Neuronal stem cell (in vitro differentiated cells): ENCODE data around the gene POLR1D.

Source experiments
- DNase-seq: peaks from one replicate; pipeline ENCODE4 v3.0.0-alpha.2; 2013; ENCODE audit warnings: low spot score
- H2AFZ ChIP-seq: one replicate; pipeline ENCODE4 v1.6.1; 2013; ENCODE audit warnings: mild to moderate bottlenecking, low read length, inconsistent platforms
- H2AK5ac ChIP-seq: 2 replicates; pipeline ENCODE4 v1.6.1; 2013; ENCODE audit warnings: low read depth, mild to moderate bottlenecking, inconsistent platforms, low read length, moderate library complexity, mixed read lengths
- H2BK120ac ChIP-seq: 2 replicates; pipeline ENCODE4 v1.6.1; 2013; ENCODE audit warnings: low read depth, mild to moderate bottlenecking, inconsistent platforms, low read length, moderate library complexity, mixed read lengths
- H2BK12ac ChIP-seq: one replicate; pipeline ENCODE4 v1.6.1; 2013; ENCODE audit warnings: low read length, inconsistent platforms
- H2BK15ac ChIP-seq: 2 replicates; pipeline ENCODE4 v1.6.1; 2013; ENCODE audit warnings: mild to moderate bottlenecking, low read length, inconsistent platforms, mixed read lengths
- H2BK5ac ChIP-seq: one replicate; pipeline ENCODE4 v1.6.1; 2013; ENCODE audit warnings: inconsistent platforms, mild to moderate bottlenecking, low read length, moderate library complexity
- H3K14ac ChIP-seq: one replicate; pipeline ENCODE4 v1.6.1; 2013; ENCODE audit warnings: low read length, inconsistent platforms
- H3K18ac ChIP-seq: 2 replicates; pipeline ENCODE4 v1.6.1; 2013; ENCODE audit warnings: low read length, inconsistent platforms
- H3K23ac ChIP-seq: 2 replicates; pipeline ENCODE4 v1.6.1; 2013; ENCODE audit warnings: low read depth, mild to moderate bottlenecking, mixed read lengths, low read length, inconsistent platforms; ENCODE audit not compliant: poor library complexity
- H3K27ac ChIP-seq: replicated peaks from 3 replicates; pipeline ENCODE4 v1.5.1; 2013; ENCODE audit warnings: low read length, inconsistent platforms
- H3K27me3 ChIP-seq, 3 experiments: 2 replicates each; pipeline ENCODE4 v1.6.1; 2013; ENCODE audit warnings: low read length in 3 of 3, mild to moderate bottlenecking in 2 of 3, inconsistent platforms in 1 of 3, low read depth in 1 of 3, mixed read lengths in 1 of 3, moderate library complexity in 1 of 3; ENCODE audit not compliant: control insufficient read depth in 3 of 3, insufficient read depth in 3 of 3
- H3K36me3 ChIP-seq, 2 donors: replicated peaks in 1 of 2; 2 replicates each; pipeline ENCODE4 v1.6.1; 2013; ENCODE audit warnings: low read length in 2 of 2; ENCODE audit not compliant: control insufficient read depth in 2 of 2, insufficient read depth in 2 of 2
- H3K4ac ChIP-seq: 2 replicates; pipeline ENCODE4 v1.6.1; 2013; ENCODE audit warnings: inconsistent platforms, mild to moderate bottlenecking, low read length, moderate library complexity
- H3K4me1 ChIP-seq, 2 donors: 1 replicate in 1 of 2; 2 replicates in 1 of 2; pipeline ENCODE4 v1.6.1; 2013; ENCODE audit warnings: low read length in 2 of 2, low read depth in 1 of 2; ENCODE audit not compliant: control insufficient read depth in 2 of 2, insufficient read depth in 1 of 2
- H3K4me2 ChIP-seq: one replicate; pipeline ENCODE4 v1.6.1; 2013; ENCODE audit warnings: mild to moderate bottlenecking, low read length, inconsistent platforms; ENCODE audit not compliant: insufficient read depth, poor library complexity, severe bottlenecking
- H3K4me3 ChIP-seq, 2 donors: 2 replicates each; pipeline ENCODE4 v1.5.1; 2013; ENCODE audit warnings: low read length in 2 of 2, mild to moderate bottlenecking in 2 of 2, inconsistent platforms in 1 of 2, moderate library complexity in 1 of 2
- H3K79me1 ChIP-seq: one replicate; pipeline ENCODE4 v1.6.1; 2013; ENCODE audit warnings: low read depth, mild to moderate bottlenecking, inconsistent platforms, low read length, moderate library complexity
- H3K9ac ChIP-seq: one replicate; pipeline ENCODE4 v1.6.1; 2013; ENCODE audit warnings: mild to moderate bottlenecking, low read depth, low read length, inconsistent platforms; ENCODE audit not compliant: poor library complexity
- H3K9me3 ChIP-seq, 2 donors: replicated peaks in 1 of 2; 2 replicates each; pipeline versions ENCODE3 to v1.6.1; 2013; ENCODE audit warnings: low read length in 2 of 2, mild to moderate bottlenecking in 2 of 2, inconsistent platforms in 1 of 2, low read depth in 1 of 2, mixed read lengths in 1 of 2, moderate library complexity in 1 of 2; ENCODE audit not compliant: control insufficient read depth in 2 of 2, insufficient read depth in 1 of 2
- H4K8ac ChIP-seq: one replicate; pipeline ENCODE4 v1.6.1; 2013; ENCODE audit warnings: low read depth, mild to moderate bottlenecking, inconsistent platforms, low read length, moderate library complexity
- H4K91ac ChIP-seq: one replicate; pipeline ENCODE4 v1.6.1; 2013; ENCODE audit warnings: low read length, low read depth, mild to moderate bottlenecking, inconsistent platforms; ENCODE audit not compliant: poor library complexity
- WGBS, 2 donors: extraction: QIAGEN DNeasy Blood & Tissue Kit; methylation state at CpG; one replicate each; pipeline ENCODE4 v1.1.7; 2013; ENCODE audit warnings: missing lambda C conversion rate in 2 of 2, mixed read lengths in 1 of 2; ENCODE audit not compliant: insufficient read length in 2 of 2, insufficient replicate concordance in 1 of 2; ENCODE audit errors: extremely low coverage in 2 of 2; 5-methylcytosine and 5-hydroxymethylcytosine counted together

The POLR1D gene

DNA sequence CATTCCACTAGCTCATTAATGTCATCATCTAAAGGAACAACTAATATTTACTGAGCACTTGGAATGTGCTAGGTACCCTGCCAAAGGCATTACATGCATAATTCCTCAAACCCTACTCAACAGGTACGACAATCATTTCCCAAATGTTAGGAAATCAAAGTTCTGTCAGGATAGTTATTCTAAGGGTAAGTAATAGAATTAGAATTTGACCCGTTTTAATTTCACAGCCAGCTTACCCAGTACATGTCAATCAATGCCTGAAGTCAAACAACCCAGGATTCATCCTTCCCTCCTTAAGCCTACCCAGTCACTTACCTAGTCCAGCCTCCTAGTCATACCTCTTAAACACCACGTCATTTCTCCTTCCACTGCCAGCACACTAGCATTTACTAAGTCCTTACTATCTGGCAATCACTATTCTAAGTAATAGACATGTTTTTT lies 3.8 kb upstream of the POLR1D start:
- no peak overlapping the region for H3K4me3 ChIP-seq

DNA sequence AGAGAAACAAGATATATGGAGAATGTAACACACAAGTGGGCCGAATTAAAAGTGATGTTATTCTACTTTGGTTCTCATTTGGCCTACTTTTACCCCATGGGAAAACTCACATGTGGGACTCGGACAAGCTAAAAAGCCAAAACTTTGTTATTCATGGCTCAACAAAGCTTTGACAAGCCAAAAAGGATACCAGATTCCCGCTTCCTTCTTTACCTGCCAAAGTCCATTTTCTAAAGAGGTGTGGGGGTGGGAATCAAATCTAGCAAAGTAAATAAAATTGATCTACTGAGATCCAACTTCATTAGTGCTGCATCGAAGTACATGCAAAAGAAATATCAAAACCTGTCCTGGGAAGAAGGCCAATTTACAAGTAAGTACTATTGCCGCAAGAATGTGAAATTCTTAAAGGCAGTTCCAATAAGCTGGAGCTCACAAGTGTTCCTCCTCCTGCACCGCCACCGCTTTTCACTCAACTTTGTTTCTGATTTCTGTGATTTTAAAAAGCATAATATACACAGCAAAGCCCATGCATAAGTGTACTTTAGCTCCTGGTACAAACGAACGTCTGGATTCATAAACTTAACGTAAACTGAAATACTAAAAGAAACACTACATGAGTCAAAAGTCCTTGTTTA lies 2.5 kb upstream of the POLR1D start:
- WGBS, 2 donors = no CpG with 5 or more reads among the region's 10 CpGs
- Histone ChIP-seq H2AFZ (peak overlapping the region; percentile 95), H3K4me2 (peak overlapping the region; percentile 79), H3K36me3 (peaks cover 7 to 16% of the 10 kb centered on the region in 2 donors), H3K23ac (no peak overlapping the region), H3K9me3 (peaks cover 0 to 8% of the 10 kb centered on the region in 2 donors), H2BK12ac (no peak overlapping the region), H3K14ac (no peak overlapping the region), H3K18ac (no peak overlapping the region), H3K27me3 (no peaks in the 10 kb centered on the region), H2BK15ac (no peak overlapping the region), H2BK120ac (no peak overlapping the region), H3K4me3 (peak overlapping the region; percentile 95 to 99), H3K4ac (no peak overlapping the region), H3K4me1 (peaks cover 6 to 10% of the 10 kb centered on the region in 2 donors), H2BK5ac (no peak overlapping the region), H4K8ac (no peak overlapping the region), H3K27ac (no peak overlapping the region), H3K79me1 (peaks cover 4% of the 10 kb centered on the region), H4K91ac (no peak overlapping the region), H2AK5ac (no peak overlapping the region), H3K9ac (no peak overlapping the region)
- no peak for DNase-seq

More for the DNA sequence above, 3.8 kb upstream of the POLR1D start:
- H3K14ac ChIP-seq = no peak overlapping the region
- H3K4ac ChIP-seq = no peak overlapping the region
- no peaks in the 10 kb centered on the region for H3K27me3 ChIP-seq
- peaks cover 4 to 7% of the 10 kb centered on the region in 2 donors for H3K4me1 ChIP-seq
- H3K9me3 ChIP-seq = peaks cover 0 to 3% of the 10 kb centered on the region in 2 donors
- H2BK15ac ChIP-seq = no peak overlapping the region
- no peak overlapping the region for H2AK5ac ChIP-seq
- H2AFZ ChIP-seq = no peak overlapping the region
- peaks cover 2% of the 10 kb centered on the region in 2 donors for H3K36me3 ChIP-seq
- H3K79me1 ChIP-seq = peaks cover 4% of the 10 kb centered on the region
- H3K9ac ChIP-seq = no peak overlapping the region
- H3K18ac ChIP-seq = no peak overlapping the region
- H3K4me2 ChIP-seq = no peak overlapping the region
- no peak overlapping the region for H2BK5ac ChIP-seq
- no peak overlapping the region for H3K27ac ChIP-seq
- no peak overlapping the region for H3K23ac ChIP-seq
- H4K8ac ChIP-seq = no peak overlapping the region
- H2BK12ac ChIP-seq = no peak overlapping the region
- WGBS, 2 donors = no CpG with 5 or more reads among the region's 3 CpGs
- no peak overlapping the region for H2BK120ac ChIP-seq
- no peak overlapping the region for H4K91ac ChIP-seq
- DNase-seq = no peak

DNA sequence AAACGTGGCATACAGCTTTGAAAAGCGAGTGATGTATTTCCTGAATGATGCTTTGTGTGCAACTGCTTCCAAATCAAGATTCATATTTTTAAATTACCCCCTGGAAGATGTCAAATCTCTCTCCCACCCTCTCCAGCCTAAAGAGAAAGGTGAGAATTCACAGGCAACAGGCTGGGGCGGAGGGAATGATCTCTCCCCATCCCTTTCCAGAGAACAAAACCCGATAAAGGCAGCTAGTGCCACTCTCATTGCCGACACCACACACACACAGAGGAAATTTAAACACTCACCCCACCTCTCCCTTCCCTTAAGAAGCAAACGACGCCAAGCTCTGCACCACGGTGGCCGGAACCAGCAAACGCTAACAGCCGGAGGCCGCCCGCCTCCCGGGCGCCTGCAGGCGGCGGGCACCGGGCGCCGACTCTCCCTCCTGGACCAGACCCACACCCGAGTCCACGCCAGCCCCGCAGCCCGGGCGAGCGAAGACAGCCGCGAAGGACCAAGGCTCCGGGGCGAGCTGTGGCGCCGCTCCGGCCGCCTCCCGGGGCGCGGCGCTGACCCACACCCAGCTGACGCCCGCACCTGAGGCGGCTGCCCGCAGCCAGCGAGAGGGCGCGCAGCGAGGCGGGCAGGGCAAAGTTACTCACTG lies 1.8 kb upstream of the POLR1D start:
- Histone ChIP-seq H3K9me3 (peaks cover 0 to 8% of the 10 kb centered on the region in 2 donors), H4K91ac (no peak overlapping the region), H4K8ac (no peak overlapping the region), H2BK5ac (no peak overlapping the region), H3K4me3 (peak overlapping the region; percentile 95 to 99), H3K14ac (peak overlapping the region; percentile 51), H3K79me1 (peaks cover 4% of the 10 kb centered on the region), H2BK120ac (no peak overlapping the region), H3K4ac (no peak overlapping the region), H3K27me3 (no peaks in the 10 kb centered on the region), H3K4me2 (peak overlapping the region; percentile 79), H3K18ac (peak overlapping the region; percentile 95), H2AFZ (peak overlapping the region; percentile 95), H3K4me1 (peaks cover 6 to 10% of the 10 kb centered on the region in 2 donors), H3K27ac (peak overlapping the region; percentile 82), H3K36me3 (peaks cover 9 to 21% of the 10 kb centered on the region in 2 donors), H2BK15ac (no peak overlapping the region), H2AK5ac (no peak overlapping the region), H2BK12ac (no peak overlapping the region), H3K23ac (no peak overlapping the region), H3K9ac (peak overlapping the region; percentile 73)
- WGBS, 2 donors = no CpG with 5 or more reads among the region's 47 CpGs
- no peak for DNase-seq

DNA sequence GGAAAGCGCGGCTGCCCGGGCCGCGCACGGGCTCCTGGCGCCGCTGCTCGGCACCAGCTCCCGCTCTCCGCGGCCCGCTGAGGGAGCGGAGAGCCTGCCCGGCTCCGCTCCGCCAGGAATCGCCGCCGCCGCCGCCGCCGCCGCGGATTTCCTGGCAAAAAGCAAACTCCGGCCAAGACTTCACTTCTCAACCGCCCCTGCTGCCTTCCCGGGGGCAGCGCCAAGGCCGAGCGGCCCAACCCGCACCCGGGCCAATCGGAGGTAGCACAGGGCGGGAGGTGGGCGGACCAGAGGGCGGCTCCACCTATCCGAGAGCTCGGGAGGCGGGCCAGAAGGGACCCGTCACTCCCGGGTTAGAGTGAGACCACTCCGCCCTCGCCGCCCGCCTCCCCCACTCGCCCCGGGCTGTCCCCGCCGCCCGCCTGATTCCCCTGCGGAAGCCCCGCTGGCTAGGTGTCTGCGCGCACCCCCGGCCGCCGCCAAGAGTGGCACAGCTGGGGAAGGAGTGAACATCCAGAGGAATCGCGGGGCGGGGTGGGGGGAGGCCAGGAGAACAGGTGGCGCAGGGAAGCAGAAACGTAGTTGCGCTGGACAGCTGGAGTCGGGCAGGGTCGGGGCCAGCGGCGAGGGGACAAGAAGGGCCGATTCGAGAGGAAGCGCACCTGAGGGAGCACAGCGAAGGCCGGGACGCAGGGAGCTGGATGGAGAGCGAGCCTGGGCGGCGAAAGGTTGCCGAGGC lies 1.1 kb upstream of the POLR1D start, which contains the start of gene LNX2:
LNX2 (minus strand) TSS at position 153 of the 739 bp plus-strand sequence. CDS start 38,826 bp downstream, outside the sequence.
- Histone ChIP-seq H3K4me2 (peak within 1 kb of the TSS; percentile 92), H4K91ac (no peak within 1 kb of the TSS), H2BK5ac (peak within 1 kb of the TSS; percentile 54), H2BK12ac (no peak within 1 kb of the TSS), H3K79me1 (peaks cover 4% of the 10 kb centered on the region), H3K4me1 (peaks cover 6 to 10% of the 10 kb centered on the region in 2 donors), H3K36me3 (peaks cover 9 to 28% of the 10 kb centered on the region in 2 donors), H3K14ac (peak within 1 kb of the TSS; percentile 51), H4K8ac (no peak within 1 kb of the TSS), H3K9ac (peak within 1 kb of the TSS; percentile 73), H3K27ac (peak within 1 kb of the TSS; percentile 82), H3K27me3 (no peaks in the 10 kb centered on the region), H2AFZ (peak within 1 kb of the TSS; percentile 97), H3K23ac (peak within 1 kb of the TSS; percentile 77), H3K18ac (peak within 1 kb of the TSS; percentile 95), H3K9me3 (peaks cover 0 to 8% of the 10 kb centered on the region in 2 donors), H3K4ac (no peak within 1 kb of the TSS), H2BK120ac (no peak within 1 kb of the TSS), H3K4me3 (peak within 1 kb of the TSS; percentile 95 to 99), H2BK15ac (no peak within 1 kb of the TSS), H2AK5ac (peak within 1 kb of the TSS; percentile 41)
- peak; percentile 96 for DNase-seq
- no CpG with 5 or more reads among the region's 79 CpGs for WGBS, 2 donors
